Right kidney (tissue), 1 donor: Measurements from ENCODE around the gene NFE2L1.
A peak's percentile ranks its signal among the peaks of the same experiment; 100 is the strongest.

Experiments used
- DNase-seq: peaks from one replicate; pipeline ENCODE4 v3.0.0-alpha.2; 2016

NFE2L1 gene

GRCh38 chr17:48046296-48046695 lies 1.9 kb upstream of the NFE2L1 start:
- DNase-seq: no peak

- no peak for DNase-seq
These were observed 932 bp upstream of the NFE2L1 start for GRCh38 chr17:48047113-48047740.

- DNase-seq: peak; percentile 98
These were observed 396 bp downstream of the NFE2L1 start for GRCh38 chr17:48048384-48049126.

- no peak for DNase-seq
These were observed 3.1 kb downstream of the NFE2L1 start for GRCh38 chr17:48051283-48051682.

GRCh38 chr17:48051706-48052486 lies 3.7 kb downstream of the NFE2L1 start:
- DNase-seq: no peak

GRCh38 chr17:48052956-48053757 lies 5.0 kb downstream of the NFE2L1 start:
- DNase-seq: no peak

- no peak for DNase-seq
These were observed 5.6 kb downstream of the NFE2L1 start for GRCh38 chr17:48053758-48054237.

GRCh38 chr17:48054238-48055185 lies 6.4 kb downstream of the NFE2L1 start:
- peak; percentile 64 for DNase-seq

- no peak for DNase-seq
These were observed 7.5 kb downstream of the NFE2L1 start for GRCh38 chr17:48055531-48056245.

GRCh38 chr17:48056246-48056745 lies 8.1 kb downstream of the NFE2L1 start:
- DNase-seq: no peak

- DNase-seq: no peak
These were observed 8.7 kb downstream of the NFE2L1 start for GRCh38 chr17:48056879-48057278.

- DNase-seq: no peak
These were observed 9.5 kb downstream of the NFE2L1 start for GRCh38 chr17:48057626-48058025.

- DNase-seq: no peak
These were observed 10.4 kb downstream of the NFE2L1 start for GRCh38 chr17:48058393-48059124.

GRCh38 chr17:48059125-48059668 lies 11.0 kb downstream of the NFE2L1 start:
- DNase-seq: no peak

- no peak for DNase-seq
These were observed 12.1 kb downstream of the NFE2L1 start for GRCh38 chr17:48060249-48060648.

- no peak for DNase-seq
These were observed 14.1 kb downstream of the NFE2L1 start for GRCh38 chr17:48062273-48062672.

GRCh38 chr17:48064638-48065037 lies 16.5 kb downstream of the NFE2L1 start:
- no peak for DNase-seq

GRCh38 chr17:48066192-48066591 lies 18.0 kb downstream of the NFE2L1 start:
- no peak for DNase-seq

- DNase-seq: no peak
These were observed 18.5 kb downstream of the NFE2L1 start for GRCh38 chr17:48066656-48067055.
